ENCODE results near the gene NPPB.
"Not testable (repeated sequence)": the region's sequence is repeated elsewhere in the genome, so short reads cannot be mapped to it uniquely, and the experiment has no call there.

The NPPB gene

GRCh38 chr1:11858613-11858967, at the start of gene NPPB:
TSS of gene NPPB (minus strand) at chr1:11858945. CDS start at chr1:11858833, 112 bp downstream.
- no peak for DNase-seq

- DNase-seq, result peak; percentile 85
These were observed 49.4 kb upstream of the NPPB start for GRCh38 chr1:11908095-11908675.

- peak; percentile 80 for DNase-seq
These were observed 48.7 kb upstream of the NPPB start for GRCh38 chr1:11907275-11908094.

GRCh38 chr1:11906870-11907269, 48.1 kb upstream of the NPPB start:
- DNase-seq, result no peak

GRCh38 chr1:11904978-11905377, 46.2 kb upstream of the NPPB start:
- DNase-seq, result no peak

- DNase-seq, result not testable (repeated sequence)
These were observed 45.4 kb upstream of the NPPB start for GRCh38 chr1:11904156-11904555.

- DNase-seq, result no peak
These were observed 44.5 kb upstream of the NPPB start for GRCh38 chr1:11903210-11903609.

- DNase-seq, result not testable (repeated sequence)
These were observed 42.7 kb upstream of the NPPB start for GRCh38 chr1:11901446-11901845.

- DNase-seq, result no peak
These were observed 40.2 kb upstream of the NPPB start for GRCh38 chr1:11898831-11899467.

- no peak for DNase-seq
These were observed 39.5 kb upstream of the NPPB start for GRCh38 chr1:11898086-11898785.

- not testable (repeated sequence) for DNase-seq
These were observed 35.8 kb upstream of the NPPB start for GRCh38 chr1:11894501-11894900.

GRCh38 chr1:11893907-11894251, 35.1 kb upstream of the NPPB start:
- peak; percentile 42 for DNase-seq

- no peak for DNase-seq
These were observed 32.9 kb upstream of the NPPB start for GRCh38 chr1:11891433-11892186.

GRCh38 chr1:11888877-11889208, 30.1 kb upstream of the NPPB start:
- DNase-seq, result no peak

GRCh38 chr1:11888206-11888876, 29.6 kb upstream of the NPPB start:
- no peak for DNase-seq

GRCh38 chr1:11887666-11888007, 28.9 kb upstream of the NPPB start:
- no peak for DNase-seq

GRCh38 chr1:11886986-11887665, 28.4 kb upstream of the NPPB start:
- DNase-seq, result no peak

- DNase-seq, result no peak
These were observed 27.2 kb upstream of the NPPB start for GRCh38 chr1:11885916-11886315.

GRCh38 chr1:11882814-11883538, 24.2 kb upstream of the NPPB start:
- DNase-seq, result no peak

- no peak for DNase-seq
These were observed 23.1 kb upstream of the NPPB start for GRCh38 chr1:11881749-11882441.
